IPS DF 6.9 (cell line): Measurements from ENCODE around the gene GATAD2B.
"Not testable (repeated sequence)": the region's sequence is repeated elsewhere in the genome, so short reads cannot be mapped to it uniquely, and the experiment has no call there.

ENCODE experiments used
- DNase-seq: peaks from one replicate; pipeline ENCODE4 v3.0.0-alpha.2; 2013; ENCODE audit warnings: low read depth, low spot score
- H3K27ac ChIP-seq: one replicate; pipeline ENCODE4 v1.5.1; 2013; ENCODE audit warnings: low read length, control low read depth
- H3K27me3 ChIP-seq: 2 replicates; pipeline ENCODE4 v1.6.1; 2013; ENCODE audit warnings: mild to moderate bottlenecking, low read length; ENCODE audit not compliant: control insufficient read depth, insufficient read depth
- H3K36me3 ChIP-seq: 2 replicates; pipeline ENCODE4 v1.6.1; 2013; ENCODE audit warnings: low read length; ENCODE audit not compliant: control insufficient read depth, insufficient read depth
- H3K4me1 ChIP-seq: 2 replicates; pipeline ENCODE4 v1.6.1; 2013; ENCODE audit warnings: low read length; ENCODE audit not compliant: control insufficient read depth, insufficient read depth
- H3K4me3 ChIP-seq: 2 replicates; pipeline ENCODE4 v1.5.1; 2013; ENCODE audit warnings: mild to moderate bottlenecking, low read length
- H3K9me3 ChIP-seq: 2 replicates; pipeline ENCODE4 v1.6.1; 2013; ENCODE audit warnings: low read length, inconsistent platforms; ENCODE audit not compliant: control insufficient read depth, insufficient read depth
- WGBS: extraction: QIAGEN DNeasy Blood & Tissue Kit; methylation state at CpG from one replicate; pipeline ENCODE4 v1.1.7; 2013; ENCODE audit warnings: mixed read lengths, missing lambda C conversion rate; ENCODE audit not compliant: insufficient read length, insufficient coverage; 5-methylcytosine and 5-hydroxymethylcytosine counted together

GATAD2B gene

GRCh38 chr1:153866045-153866850 lies 56.5 kb downstream of the GATAD2B start:
- no peak for DNase-seq
- no peaks in the 10 kb centered on the region for H3K36me3 ChIP-seq
- H3K4me1 ChIP-seq, result no peaks in the 10 kb centered on the region
- H3K9me3 ChIP-seq, result no peaks in the 10 kb centered on the region
- no peak overlapping the region for H3K4me3 ChIP-seq
- H3K27me3 ChIP-seq, result no peaks in the 10 kb centered on the region
- no peak overlapping the region for H3K27ac ChIP-seq
- WGBS, result no CpG with 5 or more reads among the region's 6 CpGs

- Histone ChIP-seq H3K9me3 (no peaks in the 10 kb centered on the region), H3K36me3 (no peaks in the 10 kb centered on the region), H3K4me3 (no peak overlapping the region), H3K27ac (no peak overlapping the region), H3K27me3 (no peaks in the 10 kb centered on the region), H3K4me1 (no peaks in the 10 kb centered on the region)
- WGBS, result no CpG with 5 or more reads among the region's 3 CpGs
- no peak for DNase-seq
Observed at GRCh38 chr1:153860285-153860684, 62.5 kb downstream of the GATAD2B start.

GRCh38 chr1:153857505-153857904 lies 65.3 kb downstream of the GATAD2B start:
- H3K9me3 ChIP-seq, result no peaks in the 10 kb centered on the region
- no peak for DNase-seq
- no peaks in the 10 kb centered on the region for H3K4me1 ChIP-seq
- no peak overlapping the region for H3K4me3 ChIP-seq
- WGBS, result no CpG with 5 or more reads among the region's 2 CpGs
- H3K27me3 ChIP-seq, result no peaks in the 10 kb centered on the region
- no peaks in the 10 kb centered on the region for H3K36me3 ChIP-seq
- no peak overlapping the region for H3K27ac ChIP-seq

- H3K4me1 ChIP-seq, result no peaks in the 10 kb centered on the region
- H3K9me3 ChIP-seq, result no peaks in the 10 kb centered on the region
- H3K27me3 ChIP-seq, result no peaks in the 10 kb centered on the region
- no peak overlapping the region for H3K27ac ChIP-seq
- H3K36me3 ChIP-seq, result no peaks in the 10 kb centered on the region
- DNase-seq, result no peak
- no peak overlapping the region for H3K4me3 ChIP-seq
Observed at GRCh38 chr1:153856763-153857162, 66.0 kb downstream of the GATAD2B start.

GRCh38 chr1:153852170-153852569 lies 70.6 kb downstream of the GATAD2B start:
- Histone ChIP-seq H3K9me3 (no peaks in the 10 kb centered on the region), H3K27me3 (no peaks in the 10 kb centered on the region), H3K36me3 (no peaks in the 10 kb centered on the region), H3K4me1 (no peaks in the 10 kb centered on the region), H3K4me3 (no peak overlapping the region), H3K27ac (no peak overlapping the region)
- no peak for DNase-seq
- no CpG with 5 or more reads among the region's 5 CpGs for WGBS

- no peaks in the 10 kb centered on the region for H3K27me3 ChIP-seq
- no peak overlapping the region for H3K27ac ChIP-seq
- WGBS, result no CpG with 5 or more reads among the region's 5 CpGs
- no peaks in the 10 kb centered on the region for H3K9me3 ChIP-seq
- no peaks in the 10 kb centered on the region for H3K4me1 ChIP-seq
- H3K4me3 ChIP-seq, result no peak overlapping the region
- H3K36me3 ChIP-seq, result no peaks in the 10 kb centered on the region
- DNase-seq, result no peak
Observed at GRCh38 chr1:153849487-153850185, 73.1 kb downstream of the GATAD2B start.

GRCh38 chr1:153848805-153849204 lies 74.0 kb downstream of the GATAD2B start:
- no peaks in the 10 kb centered on the region for H3K4me1 ChIP-seq
- no peak for DNase-seq
- no peaks in the 10 kb centered on the region for H3K27me3 ChIP-seq
- no peak overlapping the region for H3K27ac ChIP-seq
- WGBS, result no CpG with 5 or more reads among the region's 5 CpGs
- H3K36me3 ChIP-seq, result no peaks in the 10 kb centered on the region
- H3K9me3 ChIP-seq, result no peaks in the 10 kb centered on the region
- H3K4me3 ChIP-seq, result no peak overlapping the region

GRCh38 chr1:153845158-153845557 lies 77.6 kb downstream of the GATAD2B start:
- H3K9me3 ChIP-seq, result no peaks in the 10 kb centered on the region
- no peak overlapping the region for H3K4me3 ChIP-seq
- H3K27ac ChIP-seq, result no peak overlapping the region
- DNase-seq, result no peak
- no peaks in the 10 kb centered on the region for H3K36me3 ChIP-seq
- no CpG with 5 or more reads among the region's 3 CpGs for WGBS
- no peaks in the 10 kb centered on the region for H3K27me3 ChIP-seq
- H3K4me1 ChIP-seq, result no peaks in the 10 kb centered on the region

GRCh38 chr1:153844349-153844748 lies 78.4 kb downstream of the GATAD2B start:
- H3K4me3 ChIP-seq, H3K9me3 ChIP-seq, H3K4me1 ChIP-seq, H3K36me3 ChIP-seq, DNase-seq, H3K27ac ChIP-seq, H3K27me3 ChIP-seq: not testable (repeated sequence)
- no CpG with 5 or more reads among the region's 3 CpGs for WGBS

- no peaks in the 10 kb centered on the region for H3K9me3 ChIP-seq
- H3K27ac ChIP-seq, result no peak overlapping the region
- no CpG with 5 or more reads among the region's 3 CpGs for WGBS
Observed at GRCh38 chr1:153842006-153842471, 80.7 kb downstream of the GATAD2B start.

More at GRCh38 chr1:153842006-153842471, 80.7 kb downstream of the GATAD2B start:
- H3K4me3 ChIP-seq, result no peak overlapping the region
- H3K27me3 ChIP-seq, result no peaks in the 10 kb centered on the region
- DNase-seq, result no peak
- no peaks in the 10 kb centered on the region for H3K4me1 ChIP-seq
- H3K36me3 ChIP-seq, result no peaks in the 10 kb centered on the region
